ENCODE results near the gene SRGAP3.

The SRGAP3 gene

GRCh38 chr3:9028134-9028533 is 221.3 kb downstream of the SRGAP3 start:
- H3K79me2 ChIP-seq (ENCODE audit: low read length): no peaks in the 10 kb centered on the region
- peaks cover 4% of the 10 kb centered on the region; the same call in 1 of the 2 replicates for H3K4me1 ChIP-seq (ENCODE audit: low read length)
- H3K27me3 ChIP-seq (ENCODE audit: low read depth, low read length): no peaks in the 10 kb centered on the region
- no peak overlapping the region for H3K27ac ChIP-seq (ENCODE audit: low read length)
- no peak overlapping the region for H3K4me3 ChIP-seq (ENCODE audit: low read length)
- no peaks in the 10 kb centered on the region for H3K36me3 ChIP-seq (replicated peaks; ENCODE audit: low read depth, low read length)
- H3K9ac ChIP-seq (ENCODE audit: low read length): no peak overlapping the region
- H2AFZ ChIP-seq (ENCODE audit: low read depth, low read length): no peak overlapping the region
- no peaks in the 10 kb centered on the region for H4K20me1 ChIP-seq (ENCODE audit: insufficient read depth, low read length)
- no peaks in the 10 kb centered on the region for H3K9me3 ChIP-seq (ENCODE audit: insufficient read depth, low read length)
- H3K4me2 ChIP-seq (ENCODE audit: low read length): no peak overlapping the region
- TF ChIP-seq CTCF (IDR thresholded peaks at IDR 0.05; ENCODE audit: low read depth, low read length): no peak
- TF ChIP-seq EZH2phosphoT487 (IDR thresholded peaks at IDR 0.05; ENCODE audit: low read depth): no peak

GRCh38 chr3:9026320-9027045 is 223.0 kb downstream of the SRGAP3 start:
- H3K9ac ChIP-seq (ENCODE audit: low read length): no peak overlapping the region
- H3K79me2 ChIP-seq (ENCODE audit: low read length): no peaks in the 10 kb centered on the region
- H3K27me3 ChIP-seq (ENCODE audit: low read depth, low read length): no peaks in the 10 kb centered on the region
- H3K4me1 ChIP-seq (ENCODE audit: low read length): no peaks in the 10 kb centered on the region
- no peak for TF ChIP-seq CTCF (IDR thresholded peaks at IDR 0.05; ENCODE audit: low read depth, low read length)
- TF ChIP-seq EZH2phosphoT487 (IDR thresholded peaks at IDR 0.05; ENCODE audit: low read depth): no peak
- no peak overlapping the region for H3K4me2 ChIP-seq (ENCODE audit: low read length)
- no peak overlapping the region for H3K27ac ChIP-seq (ENCODE audit: low read length)
- H2AFZ ChIP-seq (ENCODE audit: low read depth, low read length): no peak overlapping the region
- no peaks in the 10 kb centered on the region for H3K9me3 ChIP-seq (ENCODE audit: insufficient read depth, low read length)
- H3K4me3 ChIP-seq (ENCODE audit: low read length): no peak overlapping the region
- H4K20me1 ChIP-seq (ENCODE audit: insufficient read depth, low read length): no peaks in the 10 kb centered on the region
- H3K36me3 ChIP-seq (replicated peaks; ENCODE audit: low read depth, low read length): no peaks in the 10 kb centered on the region

GRCh38 chr3:9024341-9024740 is 225.1 kb downstream of the SRGAP3 start:
- no peak overlapping the region for H3K27ac ChIP-seq (ENCODE audit: low read length)
- H3K4me3 ChIP-seq (ENCODE audit: low read length): no peak overlapping the region
- H3K4me2 ChIP-seq (ENCODE audit: low read length): no peak overlapping the region
- H3K9me3 ChIP-seq (ENCODE audit: insufficient read depth, low read length): no peaks in the 10 kb centered on the region
- H3K36me3 ChIP-seq (replicated peaks; ENCODE audit: low read depth, low read length): no peaks in the 10 kb centered on the region
- H4K20me1 ChIP-seq (ENCODE audit: insufficient read depth, low read length): no peaks in the 10 kb centered on the region
- no peaks in the 10 kb centered on the region for H3K79me2 ChIP-seq (ENCODE audit: low read length)
- no peak overlapping the region for H2AFZ ChIP-seq (ENCODE audit: low read depth, low read length)
- TF ChIP-seq CTCF (IDR thresholded peaks at IDR 0.05; ENCODE audit: low read depth, low read length) (no peak), EZH2phosphoT487 (IDR thresholded peaks at IDR 0.05; ENCODE audit: low read depth) (no peak)
- no peaks in the 10 kb centered on the region for H3K27me3 ChIP-seq (ENCODE audit: low read depth, low read length)
- H3K4me1 ChIP-seq (ENCODE audit: low read length): no peaks in the 10 kb centered on the region
- H3K9ac ChIP-seq (ENCODE audit: low read length): no peak overlapping the region

- no peaks in the 10 kb centered on the region for H3K27me3 ChIP-seq (ENCODE audit: low read depth, low read length)
These were observed 226.2 kb downstream of the SRGAP3 start for GRCh38 chr3:9023226-9023590.

More at GRCh38 chr3:9023226-9023590, 226.2 kb downstream of the SRGAP3 start:
- Histone ChIP-seq H3K9me3 (ENCODE audit: insufficient read depth, low read length) (no peaks in the 10 kb centered on the region), H3K4me1 (ENCODE audit: low read length) (no peaks in the 10 kb centered on the region), H3K27ac (ENCODE audit: low read length) (no peak overlapping the region), H3K9ac (ENCODE audit: low read length) (no peak overlapping the region), H3K4me3 (ENCODE audit: low read length) (no peak overlapping the region), H3K36me3 (replicated peaks; ENCODE audit: low read depth, low read length) (no peaks in the 10 kb centered on the region), H2AFZ (ENCODE audit: low read depth, low read length) (no peak overlapping the region), H3K79me2 (ENCODE audit: low read length) (no peaks in the 10 kb centered on the region), H4K20me1 (ENCODE audit: insufficient read depth, low read length) (no peaks in the 10 kb centered on the region), H3K4me2 (ENCODE audit: low read length) (no peak overlapping the region)
- no peak for TF ChIP-seq CTCF (IDR thresholded peaks at IDR 0.05; ENCODE audit: low read depth, low read length)
- no peak for TF ChIP-seq EZH2phosphoT487 (IDR thresholded peaks at IDR 0.05; ENCODE audit: low read depth)

All from OCI-LY3 (cell line).